Fibroblast of skin of right quadriceps (primary cell): ENCODE measurements around the gene ZNF341.
"Not testable (repeated sequence)": the region's sequence is repeated elsewhere in the genome, so short reads cannot be mapped to it uniquely, and the experiment has no call there.

Source experiments
- DNase-seq: peaks from one replicate; pipeline ENCODE4 v3.0.0-alpha.2; 2013

ZNF341 gene

GRCh38 chr20:33730946-33731692 is 677 bp upstream of the ZNF341 start:
- no peak for DNase-seq

GRCh38 chr20:33732166-33732970 is 572 bp downstream of the ZNF341 start:
- no peak for DNase-seq

- peak; percentile 79 for DNase-seq
These were observed 2.1 kb downstream of the ZNF341 start for GRCh38 chr20:33733654-33734576.

GRCh38 chr20:33736962-33737361 is 5.2 kb downstream of the ZNF341 start:
- DNase-seq = no peak

- no peak for DNase-seq
These were observed 7.7 kb downstream of the ZNF341 start for GRCh38 chr20:33739493-33739892.

- DNase-seq = no peak
These were observed 8.4 kb downstream of the ZNF341 start for GRCh38 chr20:33740189-33740588.

GRCh38 chr20:33744181-33744580 is 12.4 kb downstream of the ZNF341 start:
- no peak for DNase-seq

GRCh38 chr20:33744773-33745385 is 13.1 kb downstream of the ZNF341 start:
- DNase-seq = no peak

- DNase-seq = no peak
These were observed 14.7 kb downstream of the ZNF341 start for GRCh38 chr20:33746325-33746998.

GRCh38 chr20:33751775-33752174 is 20.0 kb downstream of the ZNF341 start:
- DNase-seq = no peak

- no peak for DNase-seq
These were observed 21.3 kb downstream of the ZNF341 start for GRCh38 chr20:33753143-33753542.

- DNase-seq = no peak
These were observed 22.0 kb downstream of the ZNF341 start for GRCh38 chr20:33753763-33754162.

- not testable (repeated sequence) for DNase-seq
These were observed 24.2 kb downstream of the ZNF341 start for GRCh38 chr20:33755936-33756490.

- no peak for DNase-seq
These were observed 25.2 kb downstream of the ZNF341 start for GRCh38 chr20:33757046-33757445.

GRCh38 chr20:33757458-33757857 is 25.7 kb downstream of the ZNF341 start:
- no peak for DNase-seq

GRCh38 chr20:33761698-33762250 is 30.0 kb downstream of the ZNF341 start:
- DNase-seq = no peak

- no peak for DNase-seq
These were observed 33.3 kb downstream of the ZNF341 start for GRCh38 chr20:33765099-33765498.

GRCh38 chr20:33765592-33765991 is 33.8 kb downstream of the ZNF341 start:
- no peak for DNase-seq

GRCh38 chr20:33766686-33767085 is 34.9 kb downstream of the ZNF341 start:
- no peak for DNase-seq

- no peak for DNase-seq
These were observed 36.0 kb downstream of the ZNF341 start for GRCh38 chr20:33767777-33768138.

- DNase-seq = no peak
These were observed 37.2 kb downstream of the ZNF341 start for GRCh38 chr20:33769043-33769442.

- DNase-seq = no peak
These were observed 38.2 kb downstream of the ZNF341 start for GRCh38 chr20:33770005-33770404.
